NCI-H446 treated with DMSO at 0.1 percent for 48 hours (cell line): ENCODE measurements around the gene CCDC3.

Source experiments
- DNase-seq: peaks from one replicate; lab custom pipeline; 2025; lab: John Stamatoyannopoulos, UW

The CCDC3 gene

DNA sequence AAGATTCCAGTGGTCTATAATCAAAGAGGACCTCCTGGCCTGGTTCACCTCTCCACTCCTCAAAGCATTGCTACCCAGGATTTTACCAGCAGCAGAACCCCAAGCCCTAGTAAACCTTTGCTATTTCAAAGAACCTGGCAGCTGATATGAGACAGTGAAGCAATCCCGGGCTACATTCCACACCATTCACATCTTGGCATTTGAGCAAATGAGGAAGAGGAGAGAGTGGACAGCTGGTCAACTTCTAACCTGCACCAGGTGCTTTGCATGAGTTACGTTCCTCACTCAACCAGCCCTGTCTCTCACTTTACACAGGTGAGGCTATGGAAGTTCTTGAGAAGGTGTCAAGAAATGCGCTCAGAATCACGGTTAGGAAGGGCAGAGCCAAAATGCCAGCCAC lies 1.1 kb downstream of the CCDC3 start:
- DNase-seq, result no peak

DNA sequence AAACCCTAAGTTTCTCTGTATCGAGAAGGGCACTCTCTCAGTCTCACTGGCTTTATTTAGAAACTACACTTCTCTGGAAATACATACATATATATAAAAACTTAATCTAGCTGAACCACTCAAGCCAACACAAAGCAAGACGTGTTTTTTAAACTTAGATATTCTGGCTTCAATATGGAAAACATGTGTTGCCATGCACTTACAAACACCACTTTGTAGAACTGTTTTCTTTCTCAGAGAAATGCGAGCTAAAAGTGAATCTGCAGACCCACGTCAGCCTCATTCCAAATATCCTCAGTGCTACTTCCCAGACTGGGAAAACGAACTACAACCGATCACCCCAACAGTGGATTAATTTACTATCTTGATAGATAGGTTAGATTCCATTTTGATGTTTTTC lies 1.7 kb downstream of the CCDC3 start:
- no peak for DNase-seq

DNA sequence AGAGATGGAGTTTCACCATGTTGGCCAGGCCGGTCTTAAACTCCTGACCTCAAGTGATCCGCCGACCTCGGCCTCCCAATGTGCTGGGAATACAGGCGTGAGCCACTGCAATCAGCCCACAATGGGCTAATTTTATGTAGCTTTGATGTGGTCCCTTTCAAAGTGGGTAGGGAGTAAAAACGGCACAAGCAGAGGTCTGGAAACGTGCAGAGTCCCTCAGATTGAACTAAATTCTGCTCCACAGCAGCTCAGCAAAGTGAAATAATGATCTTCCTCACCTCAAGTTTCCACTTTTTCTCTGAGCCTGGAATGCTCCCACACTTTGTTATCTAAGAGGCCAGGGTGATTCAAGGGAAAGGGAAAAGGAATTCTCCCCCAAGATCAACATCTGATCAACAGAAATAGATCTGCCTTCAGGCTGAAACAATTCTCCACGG lies 6.1 kb downstream of the CCDC3 start:
- DNase-seq, result no peak

DNA sequence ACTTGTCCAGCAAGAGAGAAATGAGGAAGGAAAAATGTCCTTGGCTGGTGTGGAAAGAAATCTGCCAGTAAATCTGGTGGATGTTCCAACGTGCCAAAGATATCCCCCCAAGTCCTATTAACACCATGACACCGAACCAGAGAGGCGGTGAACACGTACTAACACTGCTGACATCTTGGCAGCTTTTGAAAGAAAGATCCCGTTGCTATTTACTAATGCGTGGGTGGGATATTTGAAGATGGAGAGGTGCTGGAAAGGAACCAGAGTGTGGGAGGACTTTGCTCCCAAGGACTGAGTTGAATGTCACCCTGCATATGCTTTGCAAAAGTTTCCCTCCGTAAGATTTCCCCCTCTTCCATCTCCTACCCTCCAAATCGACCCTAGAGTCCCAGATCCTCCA lies 7.9 kb downstream of the CCDC3 start:
- DNase-seq, result no peak

DNA sequence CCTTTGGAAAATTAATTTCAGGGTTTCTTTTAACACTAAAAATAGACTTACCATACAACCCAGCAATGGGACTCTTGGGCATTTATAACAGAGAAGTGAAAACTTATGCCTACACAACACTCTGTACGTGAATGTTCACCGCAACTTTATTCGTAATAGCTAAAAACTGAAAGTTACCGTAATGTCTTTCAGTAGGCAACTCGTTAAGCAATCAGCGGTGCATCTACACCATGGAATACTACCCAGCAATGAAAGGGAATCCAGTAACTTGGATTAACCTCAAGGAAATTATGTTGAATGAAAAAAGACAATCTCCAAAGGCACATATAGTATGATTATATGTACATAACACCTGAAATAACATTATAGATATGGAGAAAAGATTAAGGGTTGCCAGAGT lies 16.2 kb downstream of the CCDC3 start:
- no peak for DNase-seq

DNA sequence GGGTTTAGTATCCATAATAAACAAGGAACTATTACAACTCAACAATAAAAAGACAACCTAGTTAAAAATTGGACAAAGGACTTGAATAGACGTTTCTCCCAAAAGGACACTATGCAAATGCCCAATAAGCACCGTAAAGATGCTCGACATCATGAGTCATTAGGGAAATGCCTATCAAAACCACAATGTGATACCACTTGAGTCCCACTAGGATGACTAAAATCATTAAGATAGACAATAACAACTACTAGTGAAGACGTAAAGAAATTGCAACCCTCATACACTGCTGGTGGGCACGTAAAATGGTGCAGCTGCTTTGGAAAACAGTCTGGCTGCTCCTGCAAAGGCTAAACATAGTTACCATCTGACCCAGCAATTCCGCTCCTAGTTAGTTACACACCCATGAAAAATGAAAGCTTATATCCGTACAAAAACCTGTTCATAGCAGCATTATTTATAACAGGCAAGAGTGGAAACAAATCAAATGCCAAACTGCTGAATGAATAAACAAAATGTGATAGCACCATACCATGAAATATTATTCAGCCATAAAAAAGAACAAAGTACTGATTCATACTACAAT lies 17.3 kb downstream of the CCDC3 start:
- no peak for DNase-seq

DNA sequence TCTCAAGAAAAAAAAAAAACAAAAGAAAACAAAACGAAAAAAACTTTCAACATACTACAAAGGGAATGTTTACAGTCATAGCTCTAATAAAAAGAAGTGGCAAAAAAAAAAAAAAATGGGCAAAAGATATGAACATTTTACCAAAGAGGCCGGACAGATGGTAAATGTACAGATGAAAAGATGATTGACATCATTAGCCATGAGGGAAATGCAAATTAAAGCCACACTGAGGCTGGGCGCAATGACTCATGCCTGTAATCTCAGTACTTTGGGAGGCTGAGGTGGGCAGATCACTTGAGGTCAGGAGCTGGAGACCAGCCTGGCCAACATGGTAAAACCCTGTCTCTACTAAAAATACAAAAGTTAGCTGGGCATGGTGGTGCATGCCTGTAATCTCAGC lies 17.9 kb downstream of the CCDC3 start:
- peak; percentile 48 for DNase-seq

DNA sequence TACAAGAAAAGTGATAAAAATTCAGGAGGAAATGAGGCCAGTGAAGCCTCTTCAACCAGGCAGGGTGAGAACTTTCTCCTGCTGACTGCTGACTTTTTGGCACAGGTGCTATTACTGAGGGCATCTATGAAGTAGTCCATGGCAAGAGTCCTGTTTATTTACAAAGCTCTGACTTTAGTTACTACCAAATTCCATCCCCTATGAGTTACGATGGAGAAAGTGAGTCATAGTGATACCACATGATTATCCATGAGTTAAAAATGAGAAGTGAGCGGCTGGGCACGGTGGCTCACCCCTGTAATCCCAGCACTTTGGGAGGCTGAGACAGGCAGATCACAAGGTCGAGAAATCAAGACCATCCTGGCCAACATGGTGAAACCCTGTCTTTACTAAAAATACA lies 19.9 kb downstream of the CCDC3 start:
- peak; percentile 43 for DNase-seq

DNA sequence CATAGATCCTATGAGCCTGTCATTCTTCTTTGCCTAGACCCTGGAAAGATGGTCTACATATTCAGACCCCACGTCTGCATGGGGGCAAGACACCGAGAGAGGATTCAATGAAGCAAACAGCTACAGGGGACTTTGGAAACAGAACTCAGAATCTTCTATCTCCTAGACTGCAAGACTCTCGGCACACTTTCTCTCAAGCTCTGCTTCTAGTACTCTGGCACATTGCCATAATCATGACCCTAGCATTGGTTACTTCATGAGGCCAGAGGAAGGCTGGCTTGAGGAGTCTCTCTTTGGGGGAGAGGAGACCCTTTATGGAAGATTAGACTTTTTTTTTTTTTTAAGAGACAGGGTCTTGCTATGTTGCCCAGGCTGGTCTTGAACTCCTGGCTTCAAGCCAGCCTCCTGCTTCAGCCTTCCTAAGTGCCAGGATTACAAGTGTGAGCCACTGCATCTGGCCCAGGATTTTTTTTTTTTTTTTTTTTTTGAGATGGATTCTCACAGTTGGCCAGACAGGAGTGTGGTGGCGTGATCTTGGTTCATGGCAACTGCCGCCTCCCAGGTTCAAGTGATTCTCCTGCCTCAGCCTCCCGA lies 20.7 kb downstream of the CCDC3 start:
- DNase-seq, result peak; percentile 41

DNA sequence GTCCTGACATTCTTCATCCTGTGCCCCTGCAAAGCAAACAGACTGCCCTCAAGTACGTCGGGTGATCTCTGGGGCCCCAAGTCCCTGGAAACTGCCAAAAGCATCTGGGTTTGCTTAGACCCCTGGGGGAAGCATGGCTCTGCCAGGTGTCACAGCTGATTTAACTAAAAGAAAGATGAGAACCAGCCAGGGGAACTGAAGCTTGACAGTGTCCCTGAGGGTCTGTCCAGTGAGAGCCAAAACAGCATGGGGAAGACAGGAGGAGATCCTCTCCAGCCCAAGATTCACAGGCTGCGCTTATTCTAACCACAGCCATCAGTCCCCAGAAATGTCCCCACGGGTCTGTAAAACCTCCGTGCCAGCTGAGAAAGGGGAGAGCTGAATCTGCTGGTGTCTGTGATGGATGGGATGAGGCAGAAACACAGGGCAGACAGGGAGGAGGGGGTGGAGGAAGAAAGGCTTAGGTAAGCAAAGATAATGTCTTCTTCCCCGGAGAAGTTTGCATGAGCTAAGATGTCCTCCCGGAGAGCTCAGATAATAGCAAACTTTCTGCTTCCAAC lies 21.3 kb downstream of the CCDC3 start:
- peak; percentile 88 for DNase-seq

DNA sequence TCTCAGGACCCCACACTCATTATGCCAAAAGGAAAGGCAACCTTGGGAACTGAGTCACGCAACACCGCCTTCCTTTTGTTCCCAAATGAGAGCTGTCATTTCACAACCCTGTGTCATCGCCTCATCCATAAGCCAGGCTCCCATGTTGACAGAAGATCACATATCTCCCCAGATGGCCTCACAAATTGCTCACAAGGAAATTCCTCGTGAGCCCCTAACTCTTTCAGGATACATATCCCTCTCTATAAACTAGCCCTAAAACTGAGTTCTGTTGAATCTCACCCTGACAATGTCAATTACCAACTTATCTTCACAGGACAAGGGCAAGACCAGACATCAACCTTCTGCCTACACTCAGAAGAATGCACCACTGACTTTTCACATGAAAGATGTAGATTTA lies 22.6 kb downstream of the CCDC3 start:
- DNase-seq, result no peak

DNA sequence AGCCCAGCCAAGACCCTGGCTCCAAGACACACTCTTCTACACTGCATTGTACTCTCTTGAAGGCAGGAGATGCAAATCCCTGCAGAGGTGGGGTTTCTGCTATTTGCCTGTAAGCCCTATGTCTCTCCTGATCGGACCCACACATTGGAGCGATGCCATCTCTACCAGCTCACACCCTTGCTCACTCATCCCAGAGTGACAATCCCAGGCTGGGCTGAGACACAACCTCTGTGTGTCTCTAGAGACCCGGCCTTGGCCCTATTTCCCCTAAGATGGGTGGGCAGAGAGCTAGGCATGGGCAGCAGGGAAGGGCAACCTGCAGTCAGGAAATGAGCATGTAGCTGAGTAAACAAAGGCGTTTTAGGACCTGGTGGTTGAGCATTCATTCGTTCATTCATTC lies 25.6 kb downstream of the CCDC3 start:
- no peak for DNase-seq

DNA sequence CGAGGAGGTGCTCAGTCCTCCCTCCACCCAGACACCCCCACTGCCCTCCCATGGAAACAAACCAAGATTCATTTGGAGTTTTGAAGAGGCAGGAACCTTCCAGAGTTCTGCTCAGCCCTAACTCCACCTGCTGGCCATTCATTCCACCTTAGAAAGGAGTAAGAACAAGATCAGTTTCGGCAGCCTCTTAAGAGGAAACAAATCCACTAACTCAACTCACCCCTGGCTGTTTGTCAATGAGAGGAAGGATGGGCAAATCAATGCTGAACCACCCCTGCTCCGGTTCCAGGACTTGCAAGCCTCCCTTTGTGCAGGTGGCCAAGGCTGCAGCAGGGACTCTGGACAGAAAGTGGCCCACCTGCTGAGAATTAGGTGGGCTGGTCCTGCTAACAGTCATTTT lies 26.2 kb downstream of the CCDC3 start:
- no peak for DNase-seq

DNA sequence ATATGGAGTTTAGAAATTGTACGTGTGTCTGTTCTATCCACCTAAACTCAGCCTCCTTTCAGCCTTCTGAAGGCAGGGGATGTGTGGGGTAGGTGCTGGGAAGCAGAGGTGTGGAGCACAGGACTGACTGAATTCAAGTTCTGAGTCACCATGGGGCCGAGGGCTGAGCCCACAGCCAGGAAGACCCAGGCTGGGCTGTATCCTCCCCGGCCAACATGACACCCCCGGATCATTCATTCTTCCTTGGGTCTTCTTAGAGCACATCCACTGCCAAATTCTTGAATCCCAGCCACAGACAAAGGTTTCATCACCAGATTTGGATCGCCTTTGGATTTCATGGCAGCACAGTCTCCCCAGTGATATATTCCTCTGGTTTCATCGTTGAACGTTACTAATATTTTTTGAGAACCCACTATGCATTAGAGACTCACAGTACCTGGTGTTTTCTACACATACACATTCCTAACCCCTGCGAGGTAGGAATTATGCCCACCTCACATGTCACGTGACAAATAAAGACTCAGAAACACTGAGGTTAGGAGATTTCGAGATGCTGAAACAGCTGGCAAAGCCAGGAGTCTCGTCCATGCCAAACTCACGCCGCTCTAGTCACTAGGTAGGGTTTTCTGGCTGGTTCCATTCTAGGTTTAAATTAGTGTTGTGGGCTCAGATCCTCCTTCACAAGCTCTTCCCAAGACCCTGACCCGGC lies 26.9 kb downstream of the CCDC3 start:
- no peak for DNase-seq

DNA sequence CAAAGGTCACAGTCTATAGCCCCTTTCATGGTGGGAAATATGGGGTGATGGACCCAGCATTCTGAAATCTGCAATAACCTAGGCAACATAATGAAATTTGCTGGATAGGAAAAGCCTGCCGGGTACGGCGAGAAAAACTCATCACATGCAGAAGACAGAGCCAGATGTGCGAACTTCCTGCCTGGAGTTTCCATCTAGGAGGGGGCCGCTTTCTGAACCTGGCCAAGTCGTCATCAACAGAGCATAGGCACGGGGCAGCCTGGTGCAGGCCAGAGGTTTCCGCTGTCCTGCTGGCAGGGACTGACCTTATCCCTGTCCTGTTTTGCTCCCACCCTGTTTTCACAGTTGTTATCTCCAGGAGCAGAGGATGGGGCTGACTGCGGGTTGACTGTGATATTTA lies 27.4 kb downstream of the CCDC3 start:
- DNase-seq, result no peak

DNA sequence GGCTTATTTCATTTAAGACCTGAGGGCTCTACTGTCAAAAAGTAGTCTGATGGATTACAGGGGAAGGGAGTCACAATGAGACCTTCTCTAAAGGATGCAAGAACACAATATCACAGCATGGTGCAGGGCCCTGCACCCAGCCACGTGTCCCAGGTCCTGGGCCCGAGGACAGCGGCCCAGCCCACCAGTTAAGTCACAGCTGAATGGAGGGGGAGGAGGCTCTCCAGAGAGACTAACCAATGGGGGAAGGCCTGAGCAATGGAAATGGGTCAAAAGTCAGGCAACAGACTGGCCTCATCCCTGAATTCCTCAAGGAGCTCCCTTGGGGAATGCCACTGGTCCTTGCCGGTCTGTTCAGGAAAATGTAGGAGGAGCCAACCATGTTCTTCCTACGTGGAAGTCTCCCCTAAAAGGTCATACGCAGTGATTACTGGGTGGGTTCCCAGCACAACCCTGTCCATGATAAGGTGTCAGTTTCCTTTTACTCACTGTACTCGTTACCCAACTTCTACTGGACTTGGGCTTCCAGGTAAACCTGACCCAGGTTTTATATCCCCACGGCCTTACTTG lies 28.3 kb downstream of the CCDC3 start:
- no peak for DNase-seq

DNA sequence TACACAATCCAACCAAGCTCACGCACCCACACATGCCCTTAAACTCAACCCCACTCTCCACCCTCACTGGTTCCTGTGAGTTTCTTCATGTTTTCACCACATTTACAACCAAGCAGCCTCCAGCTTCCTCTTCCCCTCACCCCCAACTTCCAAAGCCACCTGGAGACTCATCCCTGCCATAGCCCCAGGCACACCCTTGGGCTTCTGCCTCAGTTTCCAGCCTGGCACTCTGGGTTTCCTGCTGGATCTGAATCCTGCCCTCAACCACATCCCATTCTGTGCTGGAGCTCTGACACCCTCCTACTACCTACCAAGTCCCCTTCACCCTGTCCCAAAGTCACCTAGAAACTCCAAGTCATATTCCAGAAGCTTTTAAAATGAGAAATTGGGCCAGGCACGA lies 29.4 kb downstream of the CCDC3 start:
- DNase-seq, result no peak

DNA sequence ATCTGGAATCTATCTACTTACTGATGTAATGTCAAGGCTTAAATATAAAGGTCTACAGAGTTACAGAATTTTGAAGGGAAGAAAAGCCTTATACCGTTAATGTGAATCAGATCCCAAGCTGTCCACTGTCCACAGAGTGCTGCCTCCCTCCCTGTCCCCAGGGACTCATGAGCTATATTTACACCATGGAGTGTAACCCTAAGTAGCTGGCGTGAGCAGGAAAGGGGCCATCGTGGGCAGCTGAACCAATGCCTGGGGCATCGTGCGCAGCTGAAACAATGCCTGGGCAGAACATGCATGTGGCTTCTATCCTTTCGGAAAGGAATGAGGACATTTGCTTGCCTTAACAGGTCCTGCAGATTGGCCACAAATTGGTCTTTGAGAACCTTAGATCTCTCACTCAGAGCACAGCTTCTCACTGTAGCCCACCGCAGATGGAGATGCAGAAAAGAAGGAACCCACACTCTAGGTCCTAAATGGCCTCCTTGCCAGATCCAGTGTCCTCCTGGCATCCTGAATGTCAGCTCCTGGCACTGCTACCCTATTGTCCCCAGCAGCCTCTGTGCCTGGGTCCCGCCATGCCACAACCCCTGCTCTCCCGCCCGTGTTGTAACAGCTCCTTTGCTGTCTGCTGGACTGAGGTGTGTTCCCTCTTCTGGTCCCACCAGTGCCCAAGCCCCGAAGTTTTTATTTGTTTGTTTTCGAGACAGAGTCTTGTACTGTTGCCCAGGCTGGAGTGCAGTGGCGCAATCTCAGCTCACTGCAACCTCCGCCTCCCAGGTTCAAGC lies 30.3 kb downstream of the CCDC3 start:
- DNase-seq, result no peak

DNA sequence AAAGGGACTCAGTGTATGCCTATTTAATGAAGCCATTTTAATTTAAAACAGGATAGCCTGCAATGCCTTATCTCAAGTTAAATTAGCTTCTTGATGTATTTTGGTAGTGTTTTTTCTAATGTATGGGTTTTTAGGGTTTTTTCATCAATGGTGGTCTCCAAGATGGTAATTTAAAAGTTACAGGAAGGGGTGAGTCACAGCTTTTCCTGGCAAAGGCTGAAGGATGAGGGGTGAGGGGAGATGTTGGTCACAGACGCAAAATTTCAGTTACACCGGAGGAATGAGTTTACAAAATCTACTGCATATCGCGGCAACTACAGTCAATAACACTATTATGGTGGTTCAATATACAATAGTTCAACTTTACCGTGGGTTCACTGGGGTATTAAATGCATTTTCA lies 31.6 kb downstream of the CCDC3 start:
- no peak for DNase-seq

DNA sequence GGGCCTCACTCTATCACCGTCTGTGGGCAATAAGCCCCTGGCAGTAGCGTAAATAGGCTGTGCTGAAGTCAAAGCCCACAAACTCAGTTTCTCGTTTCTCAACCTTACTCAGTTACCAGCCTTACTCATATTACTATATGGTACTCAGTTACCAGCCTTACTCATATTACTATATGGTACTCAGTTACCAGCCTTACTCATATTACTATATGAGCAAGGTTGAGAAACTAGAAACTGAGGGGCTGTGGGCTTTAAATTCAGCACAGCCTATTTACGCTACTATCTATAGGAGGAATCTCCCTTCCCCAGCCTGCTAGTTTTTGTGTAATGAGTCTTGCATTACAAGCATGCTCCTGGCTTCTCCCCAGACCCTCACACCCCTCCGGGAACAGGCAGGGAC lies 35.4 kb downstream of the CCDC3 start:
- no peak for DNase-seq

DNA sequence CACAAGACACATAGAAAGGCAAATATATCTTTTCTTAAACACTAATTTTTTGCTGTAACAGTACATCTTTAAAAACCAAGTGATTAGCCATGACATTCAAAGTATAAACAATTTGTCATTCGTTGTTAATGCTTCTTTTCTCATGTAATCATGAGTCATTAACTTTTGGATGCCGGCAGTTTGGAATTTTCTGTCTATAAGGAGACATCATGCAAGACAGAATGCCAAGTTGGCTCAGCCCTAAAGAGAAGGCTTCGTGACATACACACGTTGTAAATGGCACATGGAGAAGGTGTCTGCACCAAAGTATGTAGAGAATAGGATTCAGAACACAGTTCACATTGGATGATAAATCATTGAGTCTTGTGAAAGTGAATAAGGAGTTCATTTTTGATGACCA lies 35.9 kb downstream of the CCDC3 start:
- DNase-seq, result peak; percentile 74

DNA sequence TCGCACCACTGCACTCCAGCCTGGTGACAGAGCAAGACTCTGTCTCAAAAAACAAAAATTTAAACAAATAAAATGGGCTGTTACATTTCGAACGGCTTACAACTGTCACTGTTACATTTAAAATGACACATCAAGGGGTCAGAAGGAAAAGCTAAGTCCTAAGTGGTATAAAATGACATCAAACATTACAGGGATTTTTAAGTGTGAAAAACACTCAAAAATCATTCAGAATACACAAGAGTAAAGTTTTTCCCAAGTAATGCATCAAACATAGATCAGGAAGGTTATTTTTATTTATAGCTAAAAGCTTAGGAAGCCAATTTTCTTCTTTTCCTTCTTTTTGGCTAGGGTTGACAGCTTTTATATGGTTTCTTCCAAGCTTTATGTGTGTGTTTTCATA lies 39.0 kb downstream of the CCDC3 start:
- DNase-seq, result no peak
